ENCODE data around the gene RAB17. TPM values are rescaled to one million over a fixed set of nuclear protein-coding genes. Genes with fewer than 3 reads are reported as not detected.

Gene RAB17
- total RNA-seq, 2 experiments from 2014 or later: 0.14 to 0.69 TPM

DNA sequence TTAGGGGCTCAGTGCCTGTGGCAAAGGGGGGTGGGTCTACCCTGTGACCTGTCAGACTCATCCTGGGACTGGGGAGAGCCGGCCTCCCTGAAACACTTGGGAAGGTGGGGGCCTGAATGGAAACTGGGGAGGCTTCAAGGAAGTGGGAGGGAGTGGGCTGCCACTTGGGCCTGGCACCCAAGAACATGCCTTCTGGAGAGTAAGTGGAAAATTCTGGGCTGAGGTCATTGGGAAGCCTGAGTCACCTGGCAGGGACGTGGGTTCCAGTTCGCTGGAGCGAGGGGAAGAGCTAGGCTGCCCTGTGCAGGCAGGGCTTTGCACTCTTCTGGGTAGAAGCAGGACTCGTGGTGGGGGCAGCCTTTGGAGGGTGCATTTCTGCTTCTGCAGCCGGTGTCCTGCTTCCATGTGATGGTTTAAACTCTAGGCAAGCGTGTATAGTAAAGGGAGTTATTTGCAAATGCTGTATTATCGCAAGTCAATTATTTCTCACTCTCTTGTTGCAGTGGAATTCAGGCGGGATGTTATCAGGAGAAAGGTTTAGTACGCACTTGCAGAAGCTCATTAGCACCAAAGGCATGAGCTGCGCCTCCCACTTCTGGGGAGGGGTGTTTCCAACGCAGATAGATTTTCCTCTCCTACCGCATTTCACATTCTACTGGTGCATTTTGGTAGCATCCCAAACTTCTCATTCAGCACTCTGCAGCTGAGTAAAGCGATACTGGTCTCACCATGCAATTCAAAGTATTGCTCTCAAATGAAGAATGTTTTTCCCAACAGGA, 40.7 kb upstream of the RAB17 start:
- peaks cover 22% of the 10 kb centered on the region for H3K4me1 Mint-ChIP-seq (ENCODE audit: low read depth)
- no peak for ATAC-seq
- H3K36me3 Mint-ChIP-seq (ENCODE audit: low read depth): no peaks in the 10 kb centered on the region
- peaks cover 6% of the 10 kb centered on the region for H3K9me3 Mint-ChIP-seq
- H3K27ac Mint-ChIP-seq: no peak overlapping the region
- TF ChIP-seq, protein P1, sequence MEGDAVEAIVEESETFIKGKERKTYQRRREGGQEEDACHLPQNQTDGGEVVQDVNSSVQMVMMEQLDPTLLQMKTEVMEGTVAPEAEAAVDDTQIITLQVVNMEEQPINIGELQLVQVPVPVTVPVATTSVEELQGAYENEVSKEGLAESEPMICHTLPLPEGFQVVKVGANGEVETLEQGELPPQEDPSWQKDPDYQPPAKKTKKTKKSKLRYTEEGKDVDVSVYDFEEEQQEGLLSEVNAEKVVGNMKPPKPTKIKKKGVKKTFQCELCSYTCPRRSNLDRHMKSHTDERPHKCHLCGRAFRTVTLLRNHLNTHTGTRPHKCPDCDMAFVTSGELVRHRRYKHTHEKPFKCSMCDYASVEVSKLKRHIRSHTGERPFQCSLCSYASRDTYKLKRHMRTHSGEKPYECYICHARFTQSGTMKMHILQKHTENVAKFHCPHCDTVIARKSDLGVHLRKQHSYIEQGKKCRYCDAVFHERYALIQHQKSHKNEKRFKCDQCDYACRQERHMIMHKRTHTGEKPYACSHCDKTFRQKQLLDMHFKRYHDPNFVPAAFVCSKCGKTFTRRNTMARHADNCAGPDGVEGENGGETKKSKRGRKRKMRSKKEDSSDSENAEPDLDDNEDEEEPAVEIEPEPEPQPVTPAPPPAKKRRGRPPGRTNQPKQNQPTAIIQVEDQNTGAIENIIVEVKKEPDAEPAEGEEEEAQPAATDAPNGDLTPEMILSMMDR (IDR thresholded peaks at IDR 0.05): no peak
- intact Hi-C loops (cut with micrococcal nuclease): no loop called here
- ChIA-PET POLR2A (no interaction called here), CTCF (interaction anchor here (0.9 kb wide), 1 partner anchor 41 kb away, joined by 5 read pairs; no protein-coding TSS in a partner anchor)
- no peak overlapping the region for H3K4me3 Mint-ChIP-seq
- H3K27me3 Mint-ChIP-seq: peaks cover 17% of the 10 kb centered on the region
- DNase-seq: no peak

GRCh38 chr2:237630216-237631000, 39.9 kb upstream of the RAB17 start:
- Mint-ChIP-seq H3K36me3 (ENCODE audit: low read depth) (no peaks in the 10 kb centered on the region), H3K4me1 (ENCODE audit: low read depth) (peaks cover 22% of the 10 kb centered on the region), H3K27ac (no peak overlapping the region), H3K4me3 (no peak overlapping the region), H3K9me3 (peaks cover 6% of the 10 kb centered on the region), H3K27me3 (peaks cover 17% of the 10 kb centered on the region)
- DNase-seq: no peak
- intact Hi-C loops (cut with micrococcal nuclease): no loop called here
- ChIA-PET POLR2A (no interaction called here), CTCF (interaction anchor here (1.2 to 1.6 kb wide), 2 partner anchors 49 to 115 kb away, joined by 3 to 5 read pairs; no protein-coding TSS in a partner anchor)
- ATAC-seq: no peak
- TF ChIP-seq, protein P1 (IDR thresholded peaks at IDR 0.05): no peak

DNA sequence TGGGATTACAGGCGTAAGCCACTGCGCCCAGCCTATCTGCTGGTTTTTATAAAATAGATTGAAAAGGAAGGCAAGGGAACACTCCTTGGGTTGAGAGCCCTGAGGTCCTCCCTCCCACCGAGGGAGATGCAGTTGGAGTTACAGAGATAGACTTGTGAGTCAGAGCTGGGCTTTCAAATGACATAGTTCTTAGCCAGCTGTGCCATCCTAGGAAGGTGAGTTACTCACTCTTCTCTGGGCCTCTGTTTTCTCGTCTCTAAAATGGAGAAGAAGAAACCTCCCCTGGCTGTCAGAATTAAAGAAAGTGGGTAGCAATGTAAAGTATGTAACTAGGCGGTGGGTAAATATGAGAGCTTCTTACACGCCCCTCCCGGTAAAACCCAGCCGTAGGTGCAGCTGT, 39.2 kb upstream of the RAB17 start:
- ChIA-PET POLR2A (no interaction called here), CTCF (interaction anchor here (1.2 to 1.6 kb wide), 2 partner anchors 48 to 115 kb away, joined by 3 to 5 read pairs; no protein-coding TSS in a partner anchor)
- Mint-ChIP-seq H3K4me1 (ENCODE audit: low read depth) (peaks cover 22% of the 10 kb centered on the region), H3K9me3 (peaks cover 4% of the 10 kb centered on the region), H3K27me3 (peaks cover 17% of the 10 kb centered on the region), H3K4me3 (no peak overlapping the region), H3K36me3 (ENCODE audit: low read depth) (no peaks in the 10 kb centered on the region), H3K27ac (no peak overlapping the region)
- TF ChIP-seq, protein P1 (IDR thresholded peaks at IDR 0.05): no peak
- intact Hi-C loops (cut with micrococcal nuclease): no loop called here
- DNase-seq (no peak), ATAC-seq (peak; percentile 18)

DNA sequence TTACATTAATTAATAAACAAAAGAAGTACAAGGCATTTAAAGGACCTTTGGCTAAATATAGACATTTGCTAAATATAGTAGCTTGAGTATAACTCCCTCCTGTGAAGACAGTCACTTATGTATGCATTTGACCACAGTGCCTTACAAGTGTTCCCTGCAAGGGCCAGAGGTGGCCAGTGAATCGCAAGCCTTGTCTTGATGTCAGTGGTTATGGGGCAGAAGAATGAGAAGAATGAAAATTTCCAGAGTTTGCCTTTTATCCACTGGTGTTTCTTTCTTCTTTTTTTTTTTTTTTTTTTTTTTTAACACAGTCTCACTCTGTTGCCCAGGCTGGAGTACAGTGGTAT, 38.6 kb upstream of the RAB17 start:
- no peak overlapping the region for H3K4me3 Mint-ChIP-seq
- ATAC-seq (no peak), DNase-seq (no peak)
- TF ChIP-seq, protein P1 (IDR thresholded peaks at IDR 0.05): no peak
- peaks cover 22% of the 10 kb centered on the region for H3K4me1 Mint-ChIP-seq (ENCODE audit: low read depth)
- POLR2A ChIA-PET: no interaction called here
- H3K36me3 Mint-ChIP-seq (ENCODE audit: low read depth): no peaks in the 10 kb centered on the region
- CTCF ChIA-PET: interaction anchor here (0.9 to 1.6 kb wide), 3 partner anchors 44 to 116 kb away, joined by 3 to 5 read pairs (median 3); no protein-coding TSS in a partner anchor
- H3K27ac Mint-ChIP-seq: no peak overlapping the region
- intact Hi-C loops (cut with micrococcal nuclease): no loop called here
- no peaks in the 10 kb centered on the region for H3K9me3 Mint-ChIP-seq
- H3K27me3 Mint-ChIP-seq: peaks cover 17% of the 10 kb centered on the region
